Measurements from ENCODE around the gene TRAF2. TPM values are rescaled to one million over a fixed set of nuclear protein-coding genes. Genes with fewer than 3 reads are reported as not detected.

Gene TRAF2
- total and polyA plus RNA-seq, 2 of the 13 experiments (the other 11 are each of a cell fraction or from before 2014, with no cell fraction given), result 12.4 to 13.6 TPM

GRCh38 chr9:136882109-136882946, 4.0 kb upstream of the TRAF2 start (continued):
- TF ChIP-seq DBP (CRISPR knock-in tag; IDR thresholded peaks at IDR 0.05; ENCODE audit: not compliant biosample characterization) (no peak), ZNF326 (CRISPR knock-in tag; IDR thresholded peaks at IDR 0.05; ENCODE audit: borderline replicate concordance) (no peak), ZNF720 (CRISPR knock-in tag; IDR thresholded peaks at IDR 0.05) (no peak), SMAD9 (CRISPR knock-in tag; IDR thresholded peaks at IDR 0.05) (no peak), CHD2 (IDR thresholded peaks at IDR 0.05; ENCODE audit: low read depth, low read length) (no peak), SMAD3 (CRISPR knock-in tag; IDR thresholded peaks at IDR 0.05) (peak; percentile 66; the same call in 1 of the 2 replicates), SRSF9 (IDR thresholded peaks at IDR 0.05; ENCODE audit: borderline replicate concordance, insufficient read depth, low read depth, low read length, poor library complexity, severe bottlenecking) (no peak), TERF1 (CRISPR knock-in tag; IDR thresholded peaks at IDR 0.05) (no peak), ZBTB42 (CRISPR knock-in tag; IDR thresholded peaks at IDR 0.05) (no peak), THAP9 (CRISPR knock-in tag; IDR thresholded peaks at IDR 0.05; ENCODE audit: borderline replicate concordance) (peak; percentile 49; the same call in 1 of the 2 replicates), ZNF343 (CRISPR knock-in tag; IDR thresholded peaks at IDR 0.05) (peak; percentile 79; the same call in 1 of the 2 replicates), STAT6 (CRISPR knock-in tag; IDR thresholded peaks at IDR 0.05; ENCODE audit: borderline replicate concordance) (peak; percentile 17; the same call in 1 of the 2 replicates), MTF1 (CRISPR knock-in tag; IDR thresholded peaks at IDR 0.05) (no peak), ATM (IDR thresholded peaks at IDR 0.05; ENCODE audit: borderline replicate concordance) (no peak), ZUFSP (CRISPR knock-in tag; IDR thresholded peaks at IDR 0.05; ENCODE audit: borderline replicate concordance) (no peak), FOXO4 (CRISPR knock-in tag; conservative IDR thresholded peaks at IDR 0.05) (no peak), ZNF773 (CRISPR knock-in tag; IDR thresholded peaks at IDR 0.05; ENCODE audit: borderline replicate concordance) (no peak)
